HG02943 (cell line): ENCODE results near the gene ADGRG7.

Source experiments
- ATAC-seq: cut with Tn5 transposase; IDR thresholded peaks from one replicate; pipeline ENCODE4 v1.9.1; 2021; ENCODE audit warnings: mild to moderate bottlenecking, low read depth, moderate library complexity; ENCODE audit not compliant: unreplicated experiment

The ADGRG7 gene

DNA sequence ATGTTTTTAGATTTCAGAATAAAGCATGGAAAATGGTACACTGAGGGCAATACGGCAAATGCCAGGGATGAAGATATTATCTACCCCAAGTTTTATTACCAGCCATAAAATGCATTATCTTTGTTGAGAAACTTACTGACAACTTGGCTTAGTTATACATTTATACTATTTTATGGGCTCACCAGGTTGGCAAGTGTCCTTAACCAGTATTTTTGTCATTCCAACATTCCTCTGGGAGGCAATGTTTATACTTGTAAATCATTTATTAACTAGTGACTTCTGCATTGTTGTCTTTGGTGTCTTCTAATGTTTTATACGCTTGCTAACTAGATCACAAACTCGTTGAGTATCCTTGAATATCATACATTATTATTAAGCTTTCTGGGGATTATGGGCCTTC, 18.0 kb upstream of the ADGRG7 start:
- no peak for ATAC-seq

DNA sequence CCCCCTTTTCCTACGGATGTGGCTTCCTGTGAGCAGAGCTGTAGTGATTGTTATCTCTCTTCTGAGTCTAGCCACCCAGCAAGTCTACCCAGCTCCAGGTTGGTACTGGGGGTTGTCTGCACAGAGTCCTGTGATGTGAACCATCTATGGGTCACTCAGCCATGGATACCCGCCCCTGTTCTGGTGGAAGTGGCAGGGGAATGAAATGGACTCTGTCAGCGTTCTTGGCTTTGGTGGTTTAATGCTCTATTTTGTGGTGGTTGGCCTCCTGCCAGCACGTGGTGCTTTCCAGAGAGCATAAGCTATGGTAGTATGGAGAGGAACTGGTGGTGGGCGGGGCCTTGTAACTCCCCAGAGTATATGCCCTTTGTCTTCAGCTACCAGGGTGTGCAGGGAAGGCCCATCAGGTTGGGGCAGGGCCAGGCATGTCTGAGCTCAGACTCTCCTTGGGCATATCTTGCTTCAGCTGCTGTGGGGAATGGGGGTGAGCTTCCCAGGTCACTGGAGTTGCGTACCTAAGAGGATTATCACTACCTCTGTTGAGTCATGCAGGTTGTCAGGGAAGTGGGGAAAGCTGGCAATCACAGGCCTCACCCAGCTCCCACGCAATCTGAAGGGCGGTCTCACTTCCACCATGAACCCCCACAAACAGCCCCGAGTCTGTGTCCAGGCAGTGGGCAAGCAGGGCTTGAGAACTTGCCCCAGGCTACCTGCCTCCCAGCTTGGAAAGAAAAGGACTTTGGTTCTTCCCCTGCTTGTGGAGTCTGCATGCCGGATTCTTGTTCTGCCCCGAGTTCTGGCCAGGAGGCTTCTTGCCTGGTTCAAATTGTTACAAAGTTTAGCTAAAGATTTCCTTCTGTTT, 9.0 kb upstream of the ADGRG7 start:
- no peak for ATAC-seq

DNA sequence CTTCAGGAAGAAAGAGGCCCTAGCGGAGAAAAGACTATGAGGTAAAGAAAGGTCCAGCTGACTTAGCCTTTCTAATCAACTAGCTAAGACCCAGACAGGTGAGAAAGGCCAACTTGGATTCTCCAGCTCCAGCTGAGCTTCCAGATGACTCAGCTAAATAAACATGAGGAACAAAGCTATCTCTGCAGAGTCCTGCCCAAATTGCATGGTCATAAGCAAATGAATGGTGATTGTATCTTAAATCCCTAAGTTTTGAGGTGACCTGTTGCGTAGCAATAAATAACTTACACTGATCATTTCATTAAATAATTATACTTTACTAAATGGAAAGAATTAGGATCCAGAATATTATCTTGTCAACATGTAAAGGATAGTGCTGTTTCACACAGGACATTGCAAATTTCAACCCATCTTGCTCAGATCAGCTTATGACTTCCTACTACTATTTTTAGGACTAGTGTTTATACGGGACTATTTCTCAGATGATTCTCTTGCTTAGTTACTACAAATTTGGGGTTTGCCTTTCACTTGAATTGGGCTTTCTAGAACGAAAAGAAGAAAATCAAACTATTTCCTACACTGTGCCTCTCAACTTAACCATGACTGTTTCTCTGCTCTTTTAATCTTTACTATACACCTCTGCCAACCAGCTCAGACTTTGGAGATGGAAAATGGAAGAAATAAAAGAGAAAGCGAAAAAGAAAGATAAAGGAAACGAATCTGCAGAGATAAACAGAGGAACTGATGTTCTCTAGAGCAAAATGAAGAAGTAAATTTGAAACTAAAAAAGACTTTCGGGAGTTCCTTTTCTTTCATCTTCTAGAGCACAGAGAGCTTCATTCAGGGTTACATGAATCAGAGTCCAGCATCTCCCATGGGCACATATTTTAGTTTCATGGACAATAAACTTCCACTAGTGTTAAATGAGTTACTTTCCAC, 6.6 kb upstream of the ADGRG7 start:
- no peak for ATAC-seq

DNA sequence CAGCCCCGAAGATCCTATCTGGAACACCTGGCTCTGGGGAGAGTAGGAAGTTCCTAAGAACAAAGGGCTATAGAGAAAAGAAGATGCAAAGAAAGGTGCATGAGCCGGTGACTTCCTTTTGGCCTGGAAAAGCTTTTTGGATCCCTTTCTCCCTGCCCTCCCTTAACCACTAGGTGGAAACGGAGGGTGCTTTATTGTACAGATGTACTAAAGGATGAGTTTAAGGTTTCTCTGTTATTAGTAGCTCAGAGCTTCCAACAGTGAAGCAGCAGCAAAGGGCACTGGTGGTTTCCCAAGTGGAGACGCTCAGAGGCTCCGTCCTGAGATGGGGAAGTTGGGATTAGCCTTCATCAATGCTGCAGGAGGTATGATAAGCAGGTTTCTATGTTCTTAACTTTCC, 5.9 kb upstream of the ADGRG7 start:
- no peak for ATAC-seq

DNA sequence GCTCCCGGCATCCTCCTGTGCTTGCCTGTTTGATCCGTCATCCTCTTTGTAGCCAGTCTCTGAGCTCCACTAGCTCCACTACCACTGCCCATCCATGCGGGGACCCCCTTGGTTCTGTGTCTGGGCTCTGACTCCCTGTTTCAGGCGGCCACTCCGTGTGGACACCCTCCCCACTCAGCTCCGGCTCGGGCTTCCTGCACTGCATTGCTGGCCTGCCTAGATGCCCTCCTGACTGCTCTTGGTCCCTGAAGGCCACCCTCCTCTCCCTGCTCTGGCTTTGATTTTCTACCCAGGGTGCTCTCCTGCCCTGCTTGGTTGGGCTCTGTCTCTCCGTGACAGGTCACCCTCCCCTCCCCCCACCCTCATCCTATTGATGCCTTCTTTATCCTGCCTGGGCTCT, 4.0 kb upstream of the ADGRG7 start:
- no peak for ATAC-seq

DNA sequence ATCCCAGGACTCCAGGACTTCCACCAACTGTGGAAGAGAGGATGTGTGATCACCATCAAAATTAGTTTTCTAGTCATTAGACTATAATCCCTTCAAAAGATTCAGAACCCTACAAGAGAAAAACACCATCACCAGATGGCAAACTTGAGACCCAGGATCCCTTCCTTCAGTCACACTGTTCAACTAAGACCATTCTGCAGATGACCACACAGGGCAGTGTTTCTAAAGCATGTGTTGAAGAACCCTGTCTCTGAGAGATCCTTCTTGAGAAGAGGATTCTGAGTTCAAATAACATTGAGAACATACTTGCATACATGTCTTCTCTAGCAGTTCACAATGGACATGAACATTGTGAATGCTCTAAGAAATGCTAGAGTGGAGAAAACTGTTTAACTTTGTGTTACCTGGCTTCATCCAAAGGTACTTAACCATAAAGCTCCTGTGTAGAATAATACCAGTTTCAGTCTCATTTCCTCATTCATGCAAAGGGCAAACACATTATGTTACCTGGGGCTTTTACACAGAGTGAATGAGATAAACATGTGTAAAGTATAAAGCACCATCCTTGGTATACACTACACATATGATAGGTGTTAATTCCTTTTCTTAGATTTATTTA, 2.4 kb upstream of the ADGRG7 start:
- peak; percentile 82 for ATAC-seq

DNA sequence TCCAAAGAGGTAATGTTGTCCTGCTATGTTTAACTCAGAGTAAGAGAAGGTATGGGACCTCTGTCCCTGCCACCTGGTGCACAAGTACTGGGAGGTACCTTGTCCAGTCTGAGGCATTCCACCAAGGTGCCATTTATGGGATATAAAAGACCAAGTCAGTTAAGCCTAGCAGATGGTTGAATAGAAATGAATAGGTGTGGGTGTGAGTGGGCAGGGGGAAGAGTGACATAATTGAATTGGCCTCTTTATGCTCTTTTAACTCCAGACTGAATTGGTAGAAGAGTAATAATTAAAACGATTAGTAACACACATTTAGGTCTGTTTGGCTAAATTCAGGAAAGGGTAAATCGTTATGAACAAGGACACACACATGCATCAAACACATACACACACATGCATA, 562 bp downstream of the ADGRG7 start:
- ATAC-seq, result no peak

- ATAC-seq, result no peak
These were observed 1.8 kb downstream of the ADGRG7 start for GRCh38 chr3:100611221-100611620.

- ATAC-seq, result peak; percentile 75
These were observed 4.5 kb downstream of the ADGRG7 start for GRCh38 chr3:100613721-100614390.

GRCh38 chr3:100614941-100615340, 5.5 kb downstream of the ADGRG7 start:
- peak; percentile 69 for ATAC-seq

DNA sequence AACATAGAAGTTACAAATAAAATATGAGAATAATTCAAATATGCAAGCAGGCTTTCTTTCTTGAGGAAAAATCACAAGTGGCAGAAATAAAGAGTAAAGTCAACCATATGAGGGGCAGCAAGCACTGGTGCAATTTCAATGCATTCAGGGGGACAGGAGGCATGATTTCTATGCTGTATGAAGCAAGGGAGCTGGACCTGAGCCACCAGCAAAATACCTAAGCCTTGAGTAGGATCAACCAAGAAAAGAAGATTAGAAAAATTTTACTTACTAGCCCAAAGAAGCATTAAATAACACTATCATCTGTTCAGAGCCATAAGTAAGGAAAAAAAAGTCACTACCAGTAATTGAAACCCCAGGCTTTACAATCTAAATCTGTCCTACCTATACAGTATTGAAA, 6.3 kb downstream of the ADGRG7 start:
- no peak for ATAC-seq

GRCh38 chr3:100621251-100621650, 11.8 kb downstream of the ADGRG7 start:
- ATAC-seq, result no peak

DNA sequence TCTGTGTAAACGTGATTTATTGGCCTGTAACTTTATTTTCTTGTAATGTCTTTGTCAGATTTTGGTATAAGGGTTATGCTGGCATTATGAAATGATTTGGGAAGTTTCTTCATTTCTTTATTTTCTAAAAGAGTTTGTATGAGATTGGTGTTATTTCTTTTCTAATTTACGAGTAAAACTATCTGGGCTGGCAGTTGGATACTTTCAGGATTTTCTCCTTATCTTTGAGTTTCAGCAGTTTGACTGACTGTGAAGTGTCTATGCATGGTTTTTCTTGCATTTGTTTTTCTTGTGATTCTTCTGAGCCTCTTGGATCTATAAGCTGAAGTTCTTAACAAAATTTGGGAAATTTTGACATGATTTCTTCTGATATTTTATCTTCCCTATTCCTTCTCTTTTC, 18.1 kb downstream of the ADGRG7 start:
- ATAC-seq, result no peak

- ATAC-seq, result no peak
These were observed 20.2 kb downstream of the ADGRG7 start for GRCh38 chr3:100629421-100630127.

DNA sequence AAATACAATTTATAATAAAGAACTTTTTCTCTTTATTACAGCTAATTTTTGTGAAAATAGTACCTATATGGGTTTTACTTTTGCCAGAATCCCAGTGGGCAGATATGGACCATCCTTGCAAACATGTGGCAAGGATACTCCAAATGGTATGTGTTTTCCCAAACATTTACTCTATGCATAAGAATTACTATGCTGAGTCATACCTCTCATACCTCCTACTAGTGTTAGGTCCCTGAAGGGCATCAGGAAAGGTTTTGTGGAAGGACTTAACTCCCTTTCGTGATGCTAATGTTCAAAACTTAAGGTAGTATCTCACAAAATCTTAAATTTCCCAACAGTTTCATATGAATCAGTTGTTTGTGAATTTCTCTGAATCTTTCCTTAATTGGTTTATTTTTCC, 21.3 kb downstream of the ADGRG7 start:
- ATAC-seq, result no peak

- no peak for ATAC-seq
These were observed 21.8 kb downstream of the ADGRG7 start for GRCh38 chr3:100631236-100631635.

DNA sequence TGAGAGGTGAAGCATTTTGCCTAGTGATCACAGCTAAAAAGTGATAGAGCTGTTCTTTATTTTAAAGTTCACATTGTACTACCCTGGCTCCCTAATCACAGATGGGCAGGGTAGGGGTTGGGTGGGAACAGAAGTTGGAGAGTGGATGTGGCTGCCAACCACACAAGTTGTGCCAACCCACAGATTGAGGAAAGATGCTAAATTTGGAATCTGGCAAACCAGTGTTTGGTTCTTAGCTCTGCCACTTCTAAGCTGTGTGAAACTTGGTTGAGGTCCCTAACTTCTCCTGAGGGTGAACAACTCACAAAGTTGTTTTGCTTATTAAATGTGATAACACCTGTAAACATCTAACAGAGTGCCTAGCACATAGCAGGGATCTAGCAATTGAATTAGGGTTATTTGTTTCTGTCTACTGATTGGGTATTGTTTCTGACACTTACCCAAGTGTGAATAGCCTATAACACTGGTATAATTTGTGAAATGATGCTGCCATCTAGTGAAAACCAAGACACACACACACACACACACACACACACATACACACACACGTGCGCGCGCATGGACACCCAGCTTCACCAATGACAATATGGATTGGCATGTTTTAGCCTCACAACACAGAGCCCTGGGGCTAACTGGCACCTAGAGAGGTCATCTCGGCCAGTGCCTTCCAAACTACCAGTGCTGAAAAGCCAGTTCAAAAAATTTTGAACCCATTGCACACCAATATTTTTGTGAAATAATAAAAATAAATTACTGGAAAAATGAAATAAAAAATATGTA, 25.3 kb downstream of the ADGRG7 start:
- no peak for ATAC-seq

- no peak for ATAC-seq
These were observed 25.9 kb downstream of the ADGRG7 start for GRCh38 chr3:100635273-100635701.

DNA sequence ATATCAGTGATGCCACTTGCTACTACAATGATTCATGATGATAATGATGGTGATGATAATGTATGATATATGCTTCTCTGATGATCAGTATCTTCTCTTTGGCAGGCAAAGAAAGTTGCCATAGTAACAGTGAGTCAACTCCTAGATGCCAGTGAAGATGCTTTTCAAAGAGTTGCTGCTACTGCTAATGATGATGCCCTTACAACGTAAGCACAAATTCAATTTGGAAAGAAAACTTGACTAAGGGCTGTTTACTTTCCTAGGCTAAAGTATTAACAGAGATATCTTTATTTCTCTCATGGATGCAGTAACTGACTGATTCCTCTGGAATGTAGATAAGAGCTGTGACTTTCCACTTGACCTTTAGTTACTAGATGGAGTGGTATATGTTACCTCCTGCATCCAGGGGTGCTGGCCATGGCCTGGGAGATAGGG, 27.8 kb downstream of the ADGRG7 start:
- ATAC-seq, result no peak
